GM12892 (cell line): ENCODE measurements around the gene CLDN14.

Source experiments
- POLR2A ChIP-seq: IDR thresholded peaks from 2 replicates; pipeline ENCODE4 v1.6.1; 2011; ENCODE audit warnings: low read depth, low read length, control low read depth
- POLR2AphosphoS5 ChIP-seq: IDR thresholded peaks from 2 replicates; pipeline ENCODE4 v1.6.1; 2011; ENCODE audit warnings: low read depth, low read length, control low read depth
- TAF1 ChIP-seq: IDR thresholded peaks from 2 replicates; pipeline ENCODE4 v1.6.1; 2011; ENCODE audit warnings: low read depth, mild to moderate bottlenecking, control low read depth, low read length, borderline replicate concordance

DNA sequence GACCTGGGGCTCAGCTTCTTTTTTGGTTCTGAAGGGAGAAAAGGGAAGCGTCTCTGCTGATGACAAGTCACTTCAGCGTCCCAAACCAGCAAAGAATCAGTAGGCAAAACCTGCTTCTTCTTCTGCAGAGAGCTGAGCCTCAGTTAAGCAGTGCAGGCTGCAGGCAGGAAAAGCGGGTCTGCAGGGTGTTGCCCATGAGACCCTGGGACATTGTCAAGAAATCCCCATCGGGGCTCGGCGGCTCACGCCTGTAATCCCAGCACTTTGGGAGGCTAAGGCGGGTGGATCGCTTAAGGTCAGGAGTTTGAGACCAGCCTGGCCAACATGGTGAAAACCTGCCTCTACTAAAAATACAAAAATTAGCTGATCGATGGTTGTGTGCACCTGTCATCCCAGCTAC lies 16.7 kb downstream of the CLDN14 start:
- TF ChIP-seq TAF1 = no peak
- no peak for TF ChIP-seq POLR2A
- no peak for TF ChIP-seq POLR2AphosphoS5
